H1 (cell line): ENCODE results near the gene GALNTL6.

Experiments
- CTCF ChIP-seq, 3 experiments: IDR thresholded peaks; 1 replicate in 2 of 3; 2 replicates in 1 of 3; pipeline versions ENCODE4 v1.5.1 to v1.6.1; 2011; ENCODE audit warnings: low read length in 3 of 3, mild to moderate bottlenecking in 3 of 3, inconsistent platforms in 2 of 3, low read depth in 1 of 3, moderate library complexity in 1 of 3; ENCODE audit not compliant: insufficient read depth in 1 of 3; ENCODE audit errors: control extremely low read depth in 1 of 3
- EP300 ChIP-seq, 2 experiments: IDR thresholded peaks; 1 replicate in 1 of 2; 2 replicates in 1 of 2; pipeline ENCODE4 v1.6.1; 2011 to 2012; ENCODE audit warnings: low read depth in 2 of 2, low read length in 2 of 2, mild to moderate bottlenecking in 2 of 2, borderline replicate concordance in 1 of 2, inconsistent platforms in 1 of 2, moderate library complexity in 1 of 2
- EZH2 ChIP-seq: fragments of 200-600 bp; sonication (generic); IDR thresholded peaks from 2 replicates; pipeline ENCODE4 v1.7.1; 2012; ENCODE audit warnings: low read depth, mild to moderate bottlenecking, moderate library complexity, low read length, inconsistent platforms; ENCODE audit not compliant: severe bottlenecking
- FOSL1 ChIP-seq: IDR thresholded peaks from 2 replicates; pipeline ENCODE4 v1.6.1; 2011; ENCODE audit warnings: mild to moderate bottlenecking, low read depth, low read length, moderate library complexity; ENCODE audit not compliant: insufficient read depth
- GABPA ChIP-seq: IDR thresholded peaks from 2 replicates; pipeline ENCODE4 v1.6.1; 2011; ENCODE audit warnings: mild to moderate bottlenecking, low read length, moderate library complexity, borderline replicate concordance; ENCODE audit not compliant: insufficient read depth
- JUN ChIP-seq: IDR thresholded peaks from 2 replicates; pipeline ENCODE4 v1.6.1; 2011; ENCODE audit warnings: low read depth, mild to moderate bottlenecking, improper control_type of control experiment, low read length
- POLR2A ChIP-seq, 2 experiments: IDR thresholded peaks; 1 replicate in 1 of 2; 2 replicates in 1 of 2; pipeline ENCODE4 v1.6.1; 2011; ENCODE audit warnings: low read depth in 2 of 2, low read length in 2 of 2, mild to moderate bottlenecking in 2 of 2; ENCODE audit errors: control extremely low read depth in 1 of 2
- POLR2AphosphoS5 ChIP-seq: IDR thresholded peaks from 2 replicates; pipeline ENCODE4 v1.6.1; 2011; ENCODE audit warnings: low read depth, low read length
- SRF ChIP-seq: IDR thresholded peaks from 2 replicates; pipeline ENCODE4 v1.6.1; 2011; ENCODE audit warnings: mild to moderate bottlenecking, low read depth, low read length, moderate library complexity
- TF ChIP-seq, protein P1 (sequence below): IDR thresholded peaks from 2 replicates; pipeline ENCODE4 v1.6.1; 2012; ENCODE audit warnings: low read length, inconsistent platforms

DNA sequence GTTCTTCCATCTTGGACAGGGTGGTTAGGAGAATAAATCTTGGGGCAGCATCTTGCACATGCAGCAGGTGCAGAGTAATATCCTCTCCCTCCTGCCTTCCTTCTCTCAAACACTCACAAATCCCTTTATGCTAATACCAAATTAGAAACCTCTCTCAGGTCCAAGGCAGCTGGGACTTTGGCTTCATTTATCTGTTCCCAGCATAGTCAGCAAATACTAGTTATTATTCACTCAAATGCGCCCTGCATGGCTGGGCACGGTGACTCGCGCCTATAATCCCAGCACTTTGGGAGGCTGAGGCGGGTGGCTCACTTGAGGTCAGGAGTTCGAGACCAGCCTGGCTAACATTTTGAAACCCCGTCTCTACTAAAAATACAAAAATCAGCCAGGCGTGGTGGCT is 1199.4 kb downstream of the GALNTL6 start:
- TF ChIP-seq CTCF (IDR thresholded peaks at IDR 0.05; ENCODE audit: control extremely low read depth in 1 of 3, insufficient read depth in 1 of 3, low read depth in 1 of 3, low read length in 3 of 3) (no peak), EZH2 (no peak), GABPA (no peak), JUN (no peak), EP300 (IDR thresholded peaks at IDR 0.05; ENCODE audit: borderline replicate concordance in 1 of 2, low read depth in 2 of 2, low read length in 2 of 2) (no peak), POLR2A (IDR thresholded peaks at IDR 0.05; ENCODE audit: control extremely low read depth in 1 of 2, low read depth in 2 of 2, low read length in 2 of 2) (no peak), FOSL1 (no peak), POLR2AphosphoS5 (no peak), SRF (no peak)
- TF ChIP-seq, protein P1, sequence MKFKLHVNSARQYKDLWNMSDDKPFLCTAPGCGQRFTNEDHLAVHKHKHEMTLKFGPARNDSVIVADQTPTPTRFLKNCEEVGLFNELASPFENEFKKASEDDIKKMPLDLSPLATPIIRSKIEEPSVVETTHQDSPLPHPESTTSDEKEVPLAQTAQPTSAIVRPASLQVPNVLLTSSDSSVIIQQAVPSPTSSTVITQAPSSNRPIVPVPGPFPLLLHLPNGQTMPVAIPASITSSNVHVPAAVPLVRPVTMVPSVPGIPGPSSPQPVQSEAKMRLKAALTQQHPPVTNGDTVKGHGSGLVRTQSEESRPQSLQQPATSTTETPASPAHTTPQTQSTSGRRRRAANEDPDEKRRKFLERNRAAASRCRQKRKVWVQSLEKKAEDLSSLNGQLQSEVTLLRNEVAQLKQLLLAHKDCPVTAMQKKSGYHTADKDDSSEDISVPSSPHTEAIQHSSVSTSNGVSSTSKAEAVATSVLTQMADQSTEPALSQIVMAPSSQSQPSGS, result no peak
